ENCODE results near the gene WWP2.
A peak's percentile ranks its signal among the peaks of the same experiment; 100 is the strongest.
"Not testable (repeated sequence)": the region's sequence is repeated elsewhere in the genome, so short reads cannot be mapped to it uniquely, and the experiment has no call there.

WWP2 gene

GRCh38 chr16:69724981-69725479 lies 37.1 kb upstream of the WWP2 start:
- H3K9me3 ChIP-seq (ENCODE audit: low read depth, low read length), result no peaks in the 10 kb centered on the region
- H3K4me3 ChIP-seq, result 0 out of 2 replicates have a peak overlapping the region, but pooled peaks have one; percentile 7
- TF ChIP-seq EZH2 (IDR thresholded peaks at IDR 0.05) (no peak), POLR2AphosphoS5 (IDR thresholded peaks at IDR 0.05; ENCODE audit: borderline replicate concordance, low read depth, low read length) (no peak), FOXP2 (optimal IDR thresholded peaks at IDR 0.05; ENCODE audit: control extremely low read depth, extremely low read length, insufficient read depth) (no peak)
- no peak overlapping the region for H3K9ac ChIP-seq (ENCODE audit: insufficient read length)
- no peak for DNase-seq (ENCODE audit: low read depth, low spot score)
- no peaks in the 10 kb centered on the region for H3K36me3 ChIP-seq (ENCODE audit: insufficient read depth, low read length)
- H3K27ac ChIP-seq, result peak overlapping the region; percentile 77

- Histone ChIP-seq H3K9ac (ENCODE audit: insufficient read length) (peak overlapping the region; percentile 17), H3K27ac (peak overlapping the region; percentile 77), H3K36me3 (ENCODE audit: insufficient read depth, low read length) (no peaks in the 10 kb centered on the region), H3K4me3 (peak overlapping the region; percentile 75), H3K9me3 (ENCODE audit: low read depth, low read length) (no peaks in the 10 kb centered on the region)
- no peak for DNase-seq (ENCODE audit: low read depth, low spot score)
- TF ChIP-seq FOXP2 (optimal IDR thresholded peaks at IDR 0.05; ENCODE audit: control extremely low read depth, extremely low read length, insufficient read depth), result no peak
- no peak for TF ChIP-seq EZH2 (IDR thresholded peaks at IDR 0.05)
- TF ChIP-seq POLR2AphosphoS5 (IDR thresholded peaks at IDR 0.05; ENCODE audit: borderline replicate concordance, low read depth, low read length), result no peak
Observed at GRCh38 chr16:69725480-69726312, 36.4 kb upstream of the WWP2 start.

DNA sequence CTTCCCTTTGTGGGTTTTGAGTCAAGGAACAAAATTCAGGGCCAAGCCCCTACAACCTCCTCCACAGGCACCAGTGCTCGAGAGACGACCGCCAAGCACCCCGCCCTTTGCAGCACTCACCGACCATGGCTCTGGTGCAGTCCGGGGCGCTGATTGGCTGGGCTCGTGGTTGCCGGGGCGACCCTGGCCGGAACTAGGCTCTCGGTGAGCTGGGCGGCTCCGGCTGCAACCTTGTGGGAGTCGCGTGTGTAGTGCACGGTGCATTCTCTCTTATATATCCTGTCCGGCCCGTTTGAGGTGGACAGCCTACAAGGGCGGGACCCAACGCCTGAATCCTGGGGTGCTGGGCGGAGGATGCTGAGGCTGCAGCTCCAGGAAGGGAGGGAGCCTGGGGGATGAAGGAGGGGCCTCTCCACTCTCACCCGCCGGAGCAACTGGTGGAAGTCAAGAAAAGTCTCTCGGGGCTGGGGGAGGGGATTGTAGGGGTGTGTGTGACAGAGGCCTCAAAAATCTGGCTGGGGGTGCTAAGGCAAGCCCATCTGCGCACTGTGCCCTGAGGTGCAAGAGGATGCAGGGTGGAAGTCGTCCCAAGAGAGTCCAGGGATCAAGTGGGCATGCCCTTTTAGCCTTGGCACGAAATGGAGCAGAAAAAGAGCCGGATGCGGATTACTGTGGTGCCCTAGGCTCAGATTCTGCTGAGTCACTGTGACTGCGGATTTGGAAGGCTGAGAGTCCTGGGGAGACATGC lies 35.6 kb upstream of the WWP2 start, which contains the start of gene NQO1:
Gene NQO1, minus strand, starts transcription at position 248 of the 748 bp plus-strand sequence. Its CDS starts 121 bp downstream, at position 127.
- peak within 1 kb of the TSS; percentile 41 for H3K9ac ChIP-seq (ENCODE audit: insufficient read length)
- no peaks in the 10 kb centered on the region for H3K9me3 ChIP-seq (ENCODE audit: low read depth, low read length)
- TF ChIP-seq POLR2AphosphoS5 (IDR thresholded peaks at IDR 0.05; ENCODE audit: borderline replicate concordance, low read depth, low read length) (peak; percentile 66), FOXP2 (optimal IDR thresholded peaks at IDR 0.05; ENCODE audit: control extremely low read depth, extremely low read length, insufficient read depth) (no peak), EZH2 (IDR thresholded peaks at IDR 0.05) (no peak)
- no peaks in the 10 kb centered on the region for H3K36me3 ChIP-seq (ENCODE audit: insufficient read depth, low read length)
- peak within 1 kb of the TSS; percentile 81 for H3K27ac ChIP-seq
- DNase-seq (ENCODE audit: low read depth, low spot score), result peak; percentile 16
- H3K4me3 ChIP-seq, result peak within 1 kb of the TSS; percentile 75

GRCh38 chr16:69727916-69728270 lies 34.2 kb upstream of the WWP2 start:
- no peak for DNase-seq (ENCODE audit: low read depth, low spot score)
- 0 out of 2 replicates have a peak overlapping the region, but pooled peaks have one; percentile 81 for H3K27ac ChIP-seq
- H3K9me3 ChIP-seq (ENCODE audit: low read depth, low read length), result no peaks in the 10 kb centered on the region
- TF ChIP-seq EZH2 (IDR thresholded peaks at IDR 0.05) (no peak), POLR2AphosphoS5 (IDR thresholded peaks at IDR 0.05; ENCODE audit: borderline replicate concordance, low read depth, low read length) (no peak), FOXP2 (optimal IDR thresholded peaks at IDR 0.05; ENCODE audit: control extremely low read depth, extremely low read length, insufficient read depth) (no peak)
- H3K36me3 ChIP-seq (ENCODE audit: insufficient read depth, low read length), result no peaks in the 10 kb centered on the region
- no peak overlapping the region for H3K4me3 ChIP-seq
- H3K9ac ChIP-seq (ENCODE audit: insufficient read length), result no peak overlapping the region

DNA sequence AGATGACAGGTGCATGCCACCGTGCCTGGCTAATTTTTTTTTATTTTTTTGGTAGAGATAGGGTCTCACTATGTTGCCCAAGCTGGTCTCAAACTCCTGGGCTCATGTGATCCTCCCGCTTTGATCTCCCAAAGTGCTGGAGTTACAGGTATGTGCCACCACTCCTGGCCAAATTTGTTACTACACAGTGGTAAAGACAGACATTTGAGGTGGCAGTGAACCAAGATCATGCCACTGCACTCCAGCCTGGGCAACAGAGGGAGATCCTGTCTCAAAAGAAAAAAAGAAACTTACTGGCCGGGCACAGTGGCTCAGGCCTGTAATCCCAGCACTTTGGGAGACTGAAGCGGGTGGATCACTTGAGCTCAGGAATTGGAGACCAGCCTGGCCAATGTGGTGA lies 33.1 kb upstream of the WWP2 start:
- not testable (repeated sequence) for H3K9me3 ChIP-seq (ENCODE audit: low read depth, low read length); H3K27ac ChIP-seq; H3K36me3 ChIP-seq (ENCODE audit: insufficient read depth, low read length); H3K9ac ChIP-seq (ENCODE audit: insufficient read length); DNase-seq (ENCODE audit: low read depth, low spot score); H3K4me3 ChIP-seq

GRCh38 chr16:69731280-69731679 lies 30.9 kb upstream of the WWP2 start:
- DNase-seq (ENCODE audit: low read depth, low spot score); H3K27ac ChIP-seq; H3K36me3 ChIP-seq (ENCODE audit: insufficient read depth, low read length); H3K9me3 ChIP-seq (ENCODE audit: low read depth, low read length); H3K9ac ChIP-seq (ENCODE audit: insufficient read length); H3K4me3 ChIP-seq: not testable (repeated sequence)

- TF ChIP-seq FOXP2 (optimal IDR thresholded peaks at IDR 0.05; ENCODE audit: control extremely low read depth, extremely low read length, insufficient read depth), result no peak
- TF ChIP-seq EZH2 (IDR thresholded peaks at IDR 0.05), result no peak
- TF ChIP-seq POLR2AphosphoS5 (IDR thresholded peaks at IDR 0.05; ENCODE audit: borderline replicate concordance, low read depth, low read length), result no peak
- no peaks in the 10 kb centered on the region for H3K9me3 ChIP-seq (ENCODE audit: low read depth, low read length)
- no peak for DNase-seq (ENCODE audit: low read depth, low spot score)
- no peak overlapping the region for H3K9ac ChIP-seq (ENCODE audit: insufficient read length)
- H3K36me3 ChIP-seq (ENCODE audit: insufficient read depth, low read length), result no peaks in the 10 kb centered on the region
- no peak overlapping the region for H3K4me3 ChIP-seq
- H3K27ac ChIP-seq, result no peak overlapping the region
Observed at GRCh38 chr16:69732101-69732500, 30.0 kb upstream of the WWP2 start.

DNA sequence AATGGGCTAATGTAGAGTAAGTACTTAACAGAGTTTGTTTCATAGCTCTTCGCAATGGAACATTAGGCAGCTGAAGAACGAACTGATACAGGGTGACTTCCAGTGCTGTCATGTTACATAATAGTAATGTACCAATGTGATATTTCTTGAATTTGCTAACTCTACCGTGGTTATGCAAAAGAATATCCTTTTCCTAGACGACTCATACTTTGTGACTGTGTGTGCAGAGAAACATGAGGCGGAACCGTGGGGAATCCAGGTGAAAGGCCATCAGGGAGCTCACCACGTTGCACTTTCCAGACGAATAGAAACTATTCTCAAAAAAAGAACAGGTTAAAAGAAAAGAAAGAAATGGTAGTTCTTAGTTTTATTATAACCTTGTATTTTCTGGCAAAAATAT lies 20.6 kb upstream of the WWP2 start:
- Histone ChIP-seq H3K36me3 (ENCODE audit: insufficient read depth, low read length) (peaks cover 44% of the 10 kb centered on the region; the same call in 1 of the 2 replicates), H3K27ac (peak overlapping the region; percentile 16; the same call in 1 of the 2 replicates), H3K9me3 (ENCODE audit: low read depth, low read length) (no peaks in the 10 kb centered on the region), H3K9ac (ENCODE audit: insufficient read length) (no peak overlapping the region), H3K4me3 (no peak overlapping the region)
- no peak for DNase-seq (ENCODE audit: low read depth, low spot score)
- TF ChIP-seq POLR2AphosphoS5 (IDR thresholded peaks at IDR 0.05; ENCODE audit: borderline replicate concordance, low read depth, low read length), result no peak
- TF ChIP-seq FOXP2 (optimal IDR thresholded peaks at IDR 0.05; ENCODE audit: control extremely low read depth, extremely low read length, insufficient read depth), result no peak
- TF ChIP-seq EZH2 (IDR thresholded peaks at IDR 0.05), result no peak

Measured in SK-N-MC (cell line).